ENCODE results near the gene USP5.
A peak's percentile ranks its signal among the peaks of the same experiment; 100 is the strongest.
"Not testable (repeated sequence)": the region's sequence is repeated elsewhere in the genome, so short reads cannot be mapped to it uniquely, and the experiment has no call there.

Gene USP5

GRCh38 chr12:6890789-6891645, 39.1 kb downstream of the USP5 start:
- peak; percentile 75 for TF ChIP-seq CTCF (conservative IDR thresholded peaks at IDR 0.05; ENCODE audit: low read depth)
- DNase-seq (ENCODE audit: low spot score): peak; percentile 91
- ChIA-PET CTCF (interaction anchor here (0.6 to 1.6 kb wide), 15 partner anchors 10 to 830 kb away, joined by 3 to 16 read pairs (median 4); partner anchors contain the start of genes LRRC23, MLF2 and SPSB2), POLR2A (ENCODE audit: low non-redundant PET) (interaction anchor here (0.5 to 1.4 kb wide), 8 partner anchors 9 to 1815 kb away, joined by 3 to 9 read pairs (median 3); partner anchors contain the start of gene COPS7A)
- peak overlapping the region; percentile 77 for H3K27ac ChIP-seq

DNA sequence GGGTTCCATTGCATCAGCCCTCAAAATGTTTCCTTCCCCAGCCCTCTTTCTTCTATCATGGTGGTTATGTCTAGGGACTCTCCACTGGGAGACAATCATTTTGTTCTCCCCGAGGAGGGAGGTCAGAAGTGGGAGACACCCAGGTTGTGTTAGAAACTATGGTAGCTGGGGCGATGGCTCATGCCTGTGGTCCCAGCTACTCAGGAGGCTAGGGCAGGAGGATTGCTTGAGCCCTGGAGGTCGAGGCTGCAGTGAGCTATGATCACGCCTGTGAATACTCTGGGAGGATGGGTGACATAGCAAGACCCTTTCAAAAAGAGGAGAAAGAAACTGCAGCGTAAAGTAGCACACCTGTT, 39.7 kb downstream of the USP5 start:
- DNase-seq (ENCODE audit: low spot score): no peak
- ChIA-PET POLR2A (ENCODE audit: low non-redundant PET) (interaction anchor here (0.5 to 1.4 kb wide), 7 partner anchors 9 to 1814 kb away, joined by 3 to 9 read pairs (median 3); partner anchors contain the start of gene COPS7A), CTCF (interaction anchor here (0.6 to 1.6 kb wide), 13 partner anchors 10 to 362 kb away, joined by 3 to 16 read pairs (median 4); partner anchors contain the start of genes LRRC23, MLF2 and SPSB2)
- peak overlapping the region; percentile 77 for H3K27ac ChIP-seq
- TF ChIP-seq CTCF (conservative IDR thresholded peaks at IDR 0.05; ENCODE audit: low read depth): no peak

- DNase-seq (ENCODE audit: low spot score); CTCF ChIA-PET; H3K27ac ChIP-seq; POLR2A ChIA-PET (ENCODE audit: low non-redundant PET): not testable (repeated sequence)
Observed at GRCh38 chr12:6892683-6893082, 40.7 kb downstream of the USP5 start.

DNA sequence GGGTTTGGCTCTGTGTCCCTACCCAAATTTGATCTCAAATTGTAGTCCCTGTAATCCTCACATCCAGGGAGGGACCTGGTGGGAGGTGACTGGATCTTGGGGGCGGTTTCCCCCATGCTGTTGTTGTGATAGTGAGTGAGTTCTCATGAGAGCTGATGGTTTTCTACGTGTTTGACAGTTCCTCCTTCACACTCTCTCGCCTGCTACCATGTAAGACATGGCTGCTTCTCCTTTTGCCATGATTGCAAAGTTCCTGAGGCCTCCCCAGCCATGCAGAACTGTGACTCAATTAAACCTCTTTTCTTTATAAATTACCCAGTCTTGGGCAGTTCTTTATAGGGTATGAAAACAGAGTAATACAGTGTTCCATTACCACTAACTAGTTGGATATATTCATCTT, 42.4 kb downstream of the USP5 start:
- DNase-seq (ENCODE audit: low spot score): no peak
- ChIA-PET POLR2A (ENCODE audit: low non-redundant PET) (no interaction called here), CTCF (no interaction called here)
- no peak overlapping the region for H3K27ac ChIP-seq
- TF ChIP-seq CTCF (conservative IDR thresholded peaks at IDR 0.05; ENCODE audit: low read depth): no peak

DNA sequence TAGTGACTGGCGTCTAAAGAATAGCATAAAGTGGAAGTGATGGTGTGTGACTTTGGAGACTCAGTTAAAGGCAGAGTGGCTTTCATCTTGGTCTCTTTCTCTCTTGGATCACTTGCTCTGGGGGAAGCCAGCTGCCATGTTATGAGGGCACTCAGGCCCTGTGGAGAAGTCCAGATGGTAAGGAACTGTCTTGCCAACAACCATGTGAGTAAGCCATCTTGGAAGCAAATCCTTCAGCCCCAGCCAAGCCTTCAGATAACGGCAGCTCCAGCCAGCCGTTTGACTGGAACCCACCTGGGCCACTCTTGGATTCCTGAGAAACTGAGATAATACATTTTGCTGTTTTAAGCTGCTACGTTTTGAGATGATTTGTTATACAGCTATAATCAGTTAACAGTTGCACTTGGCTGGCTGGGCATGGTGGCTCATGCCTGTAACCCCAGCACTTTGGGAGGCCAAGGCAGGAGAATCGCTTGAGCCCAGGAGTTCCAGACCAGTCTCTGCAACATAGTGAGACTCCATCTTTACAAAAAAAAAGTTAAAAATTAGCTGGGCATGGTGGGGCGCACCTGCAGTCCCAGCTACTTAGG, 45.0 kb downstream of the USP5 start:
- CTCF ChIA-PET: interaction anchor here (0.6 kb wide), 1 partner anchor 182 kb away, joined by 3 read pairs; no protein-coding TSS in a partner anchor
- no peak for DNase-seq (ENCODE audit: low spot score)
- no peak for TF ChIP-seq CTCF (conservative IDR thresholded peaks at IDR 0.05; ENCODE audit: low read depth)

GRCh38 chr12:6899427-6899826, 47.5 kb downstream of the USP5 start:
- no peak for TF ChIP-seq CTCF (conservative IDR thresholded peaks at IDR 0.05; ENCODE audit: low read depth)
- no peak overlapping the region for H3K27ac ChIP-seq
- ChIA-PET CTCF (interaction anchor here (1.5 kb wide), 1 partner anchor 27 kb away, joined by 3 read pairs; the partner anchor contains the start of gene SPSB2), POLR2A (ENCODE audit: low non-redundant PET) (no interaction called here)
- no peak for DNase-seq (ENCODE audit: low spot score)

More for the DNA sequence above, 45.0 kb downstream of the USP5 start:
- no peak overlapping the region for H3K27ac ChIP-seq
- POLR2A ChIA-PET (ENCODE audit: low non-redundant PET): no interaction called here
